ENCODE results near the gene TXLNB. TPM values are rescaled to one million over a fixed set of nuclear protein-coding genes. Genes with fewer than 3 reads are reported as not detected.
"Not testable (repeated sequence)": the region's sequence is repeated elsewhere in the genome, so short reads cannot be mapped to it uniquely, and the experiment has no call there.

Gene TXLNB
- total RNA-seq, 6 donors from 2014 or later, result 0.52 to 4.2 (median 0.94) TPM

- DNase-seq (no peak), ATAC-seq (ENCODE audit: low FRiP score in 2 of 2) (no peak)
- Histone ChIP-seq H3K27ac (no peak overlapping the region), H3K36me3 (no peaks in the 10 kb centered on the region), H3K27me3 (no peaks in the 10 kb centered on the region), H3K4me1 (peaks cover 0 to 8% (median 8%) of the 10 kb centered on the region in 4 donors), H3K4me3 (no peak overlapping the region), H3K9me3 (no peaks in the 10 kb centered on the region)
- WGBS, 2 donors, result 85 to 86% methylated on average over 5 of the region's 5 CpGs
- no peak for TF ChIP-seq POLR2A (IDR thresholded peaks at IDR 0.05)
- TF ChIP-seq EP300 (IDR thresholded peaks at IDR 0.05), result no peak
- TF ChIP-seq CTCF (IDR thresholded peaks at IDR 0.05), result no peak
- TF ChIP-seq POLR2AphosphoS5 (IDR thresholded peaks at IDR 0.05), result no peak
These were observed 55.7 kb downstream of the TXLNB start for GRCh38 chr6:139236105-139236504.

- Histone ChIP-seq H3K27me3 (no peaks in the 10 kb centered on the region), H3K27ac (no peak overlapping the region), H3K4me3 (no peak overlapping the region), H3K9me3 (no peaks in the 10 kb centered on the region), H3K36me3 (no peaks in the 10 kb centered on the region), H3K4me1 (peaks cover 0 to 6% (median 4%) of the 10 kb centered on the region in 4 donors)
- TF ChIP-seq POLR2AphosphoS5 (IDR thresholded peaks at IDR 0.05) (peak in 1 of 2 donors; percentile 14), POLR2A (IDR thresholded peaks at IDR 0.05) (no peak)
- WGBS, 2 donors, result 84 to 94% methylated on average over 12 of the region's 12 CpGs
- no peak for ATAC-seq (ENCODE audit: low FRiP score in 2 of 2)
- peak in 1 of 2 donors; percentile 34 for DNase-seq
These were observed 56.1 kb downstream of the TXLNB start for GRCh38 chr6:139235661-139236060.

- not testable (repeated sequence) for ATAC-seq (ENCODE audit: low FRiP score in 2 of 2); H3K9me3 ChIP-seq
- 77 to 100% methylated on average over 1 to 2 of the region's 2 CpGs for WGBS, 2 donors
These were observed 57.6 kb downstream of the TXLNB start for GRCh38 chr6:139234193-139234592.

GRCh38 chr6:139231206-139231605 lies 60.6 kb downstream of the TXLNB start:
- H3K36me3 ChIP-seq, result no peaks in the 10 kb centered on the region
- no peak overlapping the region for H3K4me3 ChIP-seq
- H3K27ac ChIP-seq, result no peak overlapping the region
- DNase-seq, result no peak
- 45 to 46% methylated on average over 2 of the region's 2 CpGs for WGBS, 2 donors
- ATAC-seq (ENCODE audit: low FRiP score in 2 of 2), result no peak
- TF ChIP-seq POLR2AphosphoS5 (IDR thresholded peaks at IDR 0.05) (no peak), POLR2A (IDR thresholded peaks at IDR 0.05) (no peak), CTCF (IDR thresholded peaks at IDR 0.05) (no peak)
- no peaks in the 10 kb centered on the region for H3K4me1 ChIP-seq
- H3K9me3 ChIP-seq, result no peaks in the 10 kb centered on the region
- H3K27me3 ChIP-seq, result no peaks in the 10 kb centered on the region

More at GRCh38 chr6:139234193-139234592, 57.6 kb downstream of the TXLNB start:
- not testable (repeated sequence) for H3K27ac ChIP-seq, DNase-seq, H3K4me3 ChIP-seq, H3K36me3 ChIP-seq, H3K27me3 ChIP-seq, H3K4me1 ChIP-seq

- Histone ChIP-seq H3K9me3 (no peaks in the 10 kb centered on the region), H3K27me3 (no peaks in the 10 kb centered on the region), H3K4me3 (no peak overlapping the region), H3K36me3 (no peaks in the 10 kb centered on the region), H3K4me1 (no peaks in the 10 kb centered on the region), H3K27ac (no peak overlapping the region)
- ATAC-seq (ENCODE audit: low FRiP score in 2 of 2) (peak in 1 of 2 donors; percentile 28), DNase-seq (no peak)
- 62 to 75% methylated on average over 3 of the region's 3 CpGs for whole genome bisulfite sequencing, 2 donors
- no peak for TF ChIP-seq POLR2AphosphoS5 (IDR thresholded peaks at IDR 0.05)
- peak in 1 of 6 experiments; percentile 11 for TF ChIP-seq CTCF (IDR thresholded peaks at IDR 0.05)
These were observed 61.4 kb downstream of the TXLNB start for GRCh38 chr6:139230391-139230840.

- not testable (repeated sequence) for H3K4me1 ChIP-seq; H3K9me3 ChIP-seq; DNase-seq; H3K4me3 ChIP-seq; H3K27ac ChIP-seq; H3K36me3 ChIP-seq; H3K27me3 ChIP-seq; ATAC-seq (ENCODE audit: low FRiP score in 2 of 2)
- 96 to 100% methylated on average over 3 of the region's 3 CpGs for WGBS, 2 donors
These were observed 63.4 kb downstream of the TXLNB start for GRCh38 chr6:139228387-139228786.

Measured in upper lobe of left lung (tissue), 6 donors.